ENCODE data around the gene ARHGAP29.
"Not testable (repeated sequence)": the region's sequence is repeated elsewhere in the genome, so short reads cannot be mapped to it uniquely, and the experiment has no call there.

Gene ARHGAP29

GRCh38 chr1:94169126-94169525 lies 68.3 kb downstream of the ARHGAP29 start:
- no peak for DNase-seq

- DNase-seq = no peak
Observed at GRCh38 chr1:94165843-94166242, 71.5 kb downstream of the ARHGAP29 start.

- not testable (repeated sequence) for DNase-seq
Observed at GRCh38 chr1:94164885-94165284, 72.5 kb downstream of the ARHGAP29 start.

- DNase-seq = not testable (repeated sequence)
Observed at GRCh38 chr1:94164121-94164520, 73.3 kb downstream of the ARHGAP29 start.

GRCh38 chr1:94163249-94163648 lies 74.1 kb downstream of the ARHGAP29 start:
- not testable (repeated sequence) for DNase-seq

GRCh38 chr1:94160811-94161210 lies 76.6 kb downstream of the ARHGAP29 start:
- DNase-seq = no peak

- DNase-seq = no peak
Observed at GRCh38 chr1:94156096-94156625, 81.2 kb downstream of the ARHGAP29 start.

GRCh38 chr1:94154989-94155388 lies 82.4 kb downstream of the ARHGAP29 start:
- DNase-seq = no peak

GRCh38 chr1:94153133-94153532 lies 84.3 kb downstream of the ARHGAP29 start:
- DNase-seq = no peak

GRCh38 chr1:94149166-94149565 lies 88.2 kb downstream of the ARHGAP29 start:
- DNase-seq = not testable (repeated sequence)

- no peak for DNase-seq
Observed at GRCh38 chr1:94146273-94146672, 91.1 kb downstream of the ARHGAP29 start.

GRCh38 chr1:94144836-94145235 lies 92.5 kb downstream of the ARHGAP29 start:
- DNase-seq = no peak

- no peak for DNase-seq
Observed at GRCh38 chr1:94143809-94144176, 93.6 kb downstream of the ARHGAP29 start.

- no peak for DNase-seq
Observed at GRCh38 chr1:94143173-94143808, 94.1 kb downstream of the ARHGAP29 start.

GRCh38 chr1:94142583-94142982 lies 94.8 kb downstream of the ARHGAP29 start:
- no peak for DNase-seq

GRCh38 chr1:94142022-94142421 lies 95.4 kb downstream of the ARHGAP29 start:
- DNase-seq = no peak

- no peak for DNase-seq
Observed at GRCh38 chr1:94132111-94132510, 105.3 kb downstream of the ARHGAP29 start.

- DNase-seq = no peak
Observed at GRCh38 chr1:94130851-94131595, 106.4 kb downstream of the ARHGAP29 start.

GRCh38 chr1:94126651-94127050 lies 110.7 kb downstream of the ARHGAP29 start:
- no peak for DNase-seq

- no peak for DNase-seq
Observed at GRCh38 chr1:94125551-94126514, 111.6 kb downstream of the ARHGAP29 start.

GRCh38 chr1:94124538-94124937 lies 112.8 kb downstream of the ARHGAP29 start:
- no peak for DNase-seq

GRCh38 chr1:94122201-94122970 lies 115.0 kb downstream of the ARHGAP29 start:
- no peak for DNase-seq
